Kidney (tissue), 14 donors: ENCODE data around the gene LYZL1. TPM values are rescaled to one million over a fixed set of nuclear protein-coding genes. Genes with fewer than 3 reads are reported as not detected.
A peak's percentile ranks its signal among the peaks of the same experiment; 100 is the strongest.

Source experiments
- DNase-seq, 5 donors: peaks; one replicate each; pipeline ENCODE4 v3.0.0-alpha.2; 2013 to 2020
- FAIRE-seq: peaks from 2 replicates; lab custom pipeline; 2012; peaks lifted over from hg19 to GRCh38; lab: Jason Lieb, UNC
- H3K27ac ChIP-seq, 2 donors: one replicate each; pipeline ENCODE4 v1.7.0; 2013; ENCODE audit warnings: low read depth in 2 of 2, low read length in 2 of 2, inconsistent platforms in 1 of 2
- H3K27me3 ChIP-seq: one replicate; pipeline ENCODE4 v1.7.1; 2013; ENCODE audit warnings: low read length, inconsistent platforms; ENCODE audit not compliant: control insufficient read depth, insufficient read depth
- H3K36me3 ChIP-seq, 3 donors: one replicate each; pipeline versions ENCODE4 v1.7.0 to v1.7.1; 2013; ENCODE audit warnings: low read length in 3 of 3, control low read depth in 1 of 3, inconsistent platforms in 1 of 3; ENCODE audit not compliant: insufficient read depth in 3 of 3, control insufficient read depth in 2 of 3
- H3K4me1 ChIP-seq, 3 donors: one replicate each; pipeline versions ENCODE4 v1.7.0 to v1.7.1; 2013; ENCODE audit warnings: low read length in 3 of 3, inconsistent platforms in 1 of 3, low read depth in 1 of 3; ENCODE audit not compliant: control insufficient read depth in 2 of 3, insufficient read depth in 2 of 3
- H3K4me3 ChIP-seq, 3 donors: one replicate each; pipeline versions ENCODE4 v1.7.0 to v1.8.1; 2013; ENCODE audit warnings: low read length in 3 of 3, control low read depth in 1 of 3, inconsistent platforms in 1 of 3
- H3K9ac ChIP-seq, 3 donors: one replicate each; pipeline versions ENCODE4 v1.7.0 to v1.7.1; 2013; ENCODE audit warnings: low read length in 3 of 3, control low read depth in 1 of 3, inconsistent platforms in 1 of 3
- H3K9me3 ChIP-seq, 3 donors: one replicate each; pipeline versions ENCODE4 v1.7.0 to v1.7.1; 2013; ENCODE audit warnings: low read length in 3 of 3, control low read depth in 1 of 3, inconsistent platforms in 1 of 3; ENCODE audit not compliant: control insufficient read depth in 2 of 3, insufficient read depth in 1 of 3
- intact Hi-C: fragments of 100-400 bp; cut with DNase I; formaldehyde crosslinking; loops from one replicate; pipeline ENCODE4 v1.11.1; 2022
- polyA plus RNA-seq: library from polyadenylated mRNA; stranded (reverse); fragments of 350-450 nt; fragmentation: Illumina TruSeq; extraction: RNeasy Lipid Tissue Mini Kit (QIAGEN cat#74804); gene quantifications from one replicate; pipeline ENCODE4 v1.2.3, GENCODE V29; 2014; ENCODE audit warnings: low read depth, low replicate concordance; ENCODE audit not compliant: insufficient read depth
- total RNA-seq: library from RNA; stranded (reverse); fragmentation: NEBNext Ultra II Directional; extraction: Animal tissue kit (Norgen Biotek cat#: 25700); gene quantifications from one replicate; pipeline ENCODE4 v1.2.1, GENCODE V29; 2021
- TF ChIP-seq, protein P1 (sequence below): IDR thresholded peaks from 3 replicates; pipeline ENCODE4 v1.5.1; 2012; ENCODE audit warnings: mild to moderate bottlenecking, moderate library complexity, borderline replicate concordance; ENCODE audit not compliant: insufficient read depth; ENCODE audit errors: extremely low read depth
- donor health status: control.
- donor health status: control.
- donor health status: control.
- donor health status: control.
- donor health status: control.
- donor health status: DM: yes; HTN: yes; CAD: no.
- donor health status: Normal renal cell carcinoma (clear cell type).

LYZL1 gene
- total and polyA plus RNA-seq, 2 donors from 2014 or later, result not detected

DNA sequence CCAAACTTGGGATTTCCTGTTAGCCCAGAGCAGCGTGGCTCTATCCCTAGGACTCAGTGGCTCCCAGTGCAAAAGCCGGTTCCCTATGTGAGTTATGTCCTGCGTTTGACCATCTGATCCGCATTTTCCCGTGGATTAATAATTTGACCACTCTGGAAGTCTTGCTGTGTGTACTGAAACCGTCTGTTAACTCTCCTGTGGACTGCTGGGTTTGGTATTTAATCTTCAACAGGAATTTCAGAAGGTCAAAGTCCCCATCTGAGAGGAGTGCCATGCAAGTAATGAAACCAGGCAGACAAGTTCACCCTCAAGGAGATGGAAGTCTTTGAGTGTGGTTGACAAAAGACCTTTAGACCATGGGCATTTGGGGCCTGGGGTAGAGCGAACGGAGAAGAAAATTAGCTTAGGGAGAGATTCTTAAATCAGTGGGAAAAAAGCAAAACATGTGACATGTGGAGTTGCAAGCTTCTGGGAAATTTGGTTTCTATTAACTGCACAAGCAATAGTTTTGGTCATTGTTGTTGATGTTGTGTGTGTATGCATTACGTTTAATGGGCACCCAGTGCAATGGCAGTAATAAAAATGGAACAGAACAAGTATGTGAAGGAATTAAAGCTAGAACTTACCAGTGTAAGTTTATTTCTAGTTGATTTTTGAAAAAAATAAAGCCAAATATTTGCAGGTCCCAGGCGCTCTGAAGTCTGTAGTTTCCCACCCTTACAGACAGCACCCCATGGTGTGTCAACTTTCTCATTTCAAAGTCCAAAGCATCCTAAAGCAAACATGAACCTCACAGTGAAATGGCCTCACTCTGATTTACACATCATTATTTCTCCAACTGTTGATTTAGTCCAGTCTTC lies 38.2 kb downstream of the LYZL1 start:
- Histone ChIP-seq H3K36me3 (no peaks in the 10 kb centered on the region), H3K27ac (peak overlapping the region; percentile 59), H3K9ac (no peak overlapping the region), H3K4me1 (peaks cover 0 to 5% (median 4%) of the 10 kb centered on the region in 3 donors), H3K4me3 (no peak overlapping the region), H3K9me3 (no peaks in the 10 kb centered on the region), H3K27me3 (no peaks in the 10 kb centered on the region)
- no peak for FAIRE-seq
- DNase-seq, result peak in 1 of 5 donors; percentile 36
- TF ChIP-seq, protein P1, sequence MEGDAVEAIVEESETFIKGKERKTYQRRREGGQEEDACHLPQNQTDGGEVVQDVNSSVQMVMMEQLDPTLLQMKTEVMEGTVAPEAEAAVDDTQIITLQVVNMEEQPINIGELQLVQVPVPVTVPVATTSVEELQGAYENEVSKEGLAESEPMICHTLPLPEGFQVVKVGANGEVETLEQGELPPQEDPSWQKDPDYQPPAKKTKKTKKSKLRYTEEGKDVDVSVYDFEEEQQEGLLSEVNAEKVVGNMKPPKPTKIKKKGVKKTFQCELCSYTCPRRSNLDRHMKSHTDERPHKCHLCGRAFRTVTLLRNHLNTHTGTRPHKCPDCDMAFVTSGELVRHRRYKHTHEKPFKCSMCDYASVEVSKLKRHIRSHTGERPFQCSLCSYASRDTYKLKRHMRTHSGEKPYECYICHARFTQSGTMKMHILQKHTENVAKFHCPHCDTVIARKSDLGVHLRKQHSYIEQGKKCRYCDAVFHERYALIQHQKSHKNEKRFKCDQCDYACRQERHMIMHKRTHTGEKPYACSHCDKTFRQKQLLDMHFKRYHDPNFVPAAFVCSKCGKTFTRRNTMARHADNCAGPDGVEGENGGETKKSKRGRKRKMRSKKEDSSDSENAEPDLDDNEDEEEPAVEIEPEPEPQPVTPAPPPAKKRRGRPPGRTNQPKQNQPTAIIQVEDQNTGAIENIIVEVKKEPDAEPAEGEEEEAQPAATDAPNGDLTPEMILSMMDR, result no peak
- intact Hi-C loops, result no loop called here

DNA sequence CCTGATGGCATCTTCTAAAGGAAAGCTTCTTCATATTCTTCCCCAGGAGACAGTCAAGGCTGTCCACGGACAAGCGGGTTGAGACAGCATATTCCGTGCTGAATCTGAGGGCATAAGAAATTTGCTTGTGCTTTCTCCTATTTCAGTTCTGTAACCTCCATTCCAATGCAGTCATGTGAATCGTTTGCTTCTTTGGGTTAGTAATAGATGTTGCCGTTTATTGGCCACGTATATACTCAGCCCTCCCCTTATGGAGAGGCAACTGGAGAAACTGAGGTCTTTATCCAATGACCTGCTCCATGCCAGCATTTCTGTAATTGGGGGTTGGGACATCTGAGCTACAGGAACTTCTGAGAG lies 38.9 kb downstream of the LYZL1 start:
- H3K27ac ChIP-seq, result peak overlapping the region; percentile 36 to 55
- H3K4me1 ChIP-seq, result peaks cover 0 to 5% (median 4%) of the 10 kb centered on the region in 3 donors
- no peaks in the 10 kb centered on the region for H3K9me3 ChIP-seq
- H3K36me3 ChIP-seq, result no peaks in the 10 kb centered on the region
- H3K4me3 ChIP-seq, result no peak overlapping the region
- DNase-seq, result no peak
- H3K9ac ChIP-seq, result no peak overlapping the region
- no peak for FAIRE-seq
- TF ChIP-seq, protein P1, result no peak
- intact Hi-C loops, result no loop called here
- H3K27me3 ChIP-seq, result no peaks in the 10 kb centered on the region

DNA sequence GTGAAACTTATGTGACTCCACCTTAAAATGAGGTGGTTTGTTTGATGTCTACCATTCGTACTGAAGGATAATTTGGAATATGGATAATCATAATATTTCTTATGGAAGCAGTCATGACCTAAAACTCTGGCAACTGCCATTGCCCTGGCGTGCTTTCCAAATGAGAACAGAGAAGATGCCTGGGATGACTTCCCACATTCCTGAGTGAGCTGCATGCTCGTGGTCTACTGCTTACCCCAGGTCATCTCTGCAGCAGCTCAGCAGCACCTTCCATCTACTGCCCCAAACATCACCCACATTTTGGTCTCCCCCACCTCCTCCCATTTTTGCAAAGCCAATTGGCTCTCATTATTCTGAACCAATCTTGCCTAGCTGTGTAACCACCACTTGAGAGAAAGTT lies 40.1 kb downstream of the LYZL1 start:
- intact Hi-C loops, result no loop called here
- Histone ChIP-seq H3K36me3 (no peaks in the 10 kb centered on the region), H3K27ac (no peak overlapping the region), H3K4me3 (no peak overlapping the region), H3K27me3 (no peaks in the 10 kb centered on the region), H3K9me3 (no peaks in the 10 kb centered on the region), H3K4me1 (peaks cover 0 to 5% (median 4%) of the 10 kb centered on the region in 3 donors), H3K9ac (no peak overlapping the region)
- FAIRE-seq (no peak), DNase-seq (no peak)
- TF ChIP-seq, protein P1, result no peak
